GM10248 (cell line): ENCODE data around the gene GATA3.

Experiments used
- CTCF ChIA-PET: fragments of 300-600 bp; sonication (Branson Sonifier 250); formaldehyde crosslinking; extraction: SDS; loops from one replicate; lab custom pipeline; 2021; ENCODE audit warnings: antibody characterized with exemption; lab: Yijun Ruan, JAX
- POLR2A ChIA-PET: fragments of 350-650 bp; sonication (Branson Sonifier 250); formaldehyde crosslinking; extraction: SDS; loops from one replicate; lab custom pipeline; 2020; ENCODE audit warnings: antibody characterized with exemption; lab: Yijun Ruan, JAX
- DNase-seq: peaks from one replicate; pipeline ENCODE4 v3.0.0; 2012; ENCODE audit errors: extremely low spot score
- TF ChIP-seq, protein P1 (sequence below): IDR thresholded peaks from 2 replicates; pipeline ENCODE4 v1.5.1; 2012; ENCODE audit warnings: mild to moderate bottlenecking, low read depth; ENCODE audit errors: extremely low read depth, missing control alignments, control extremely low read depth

Gene GATA3

DNA sequence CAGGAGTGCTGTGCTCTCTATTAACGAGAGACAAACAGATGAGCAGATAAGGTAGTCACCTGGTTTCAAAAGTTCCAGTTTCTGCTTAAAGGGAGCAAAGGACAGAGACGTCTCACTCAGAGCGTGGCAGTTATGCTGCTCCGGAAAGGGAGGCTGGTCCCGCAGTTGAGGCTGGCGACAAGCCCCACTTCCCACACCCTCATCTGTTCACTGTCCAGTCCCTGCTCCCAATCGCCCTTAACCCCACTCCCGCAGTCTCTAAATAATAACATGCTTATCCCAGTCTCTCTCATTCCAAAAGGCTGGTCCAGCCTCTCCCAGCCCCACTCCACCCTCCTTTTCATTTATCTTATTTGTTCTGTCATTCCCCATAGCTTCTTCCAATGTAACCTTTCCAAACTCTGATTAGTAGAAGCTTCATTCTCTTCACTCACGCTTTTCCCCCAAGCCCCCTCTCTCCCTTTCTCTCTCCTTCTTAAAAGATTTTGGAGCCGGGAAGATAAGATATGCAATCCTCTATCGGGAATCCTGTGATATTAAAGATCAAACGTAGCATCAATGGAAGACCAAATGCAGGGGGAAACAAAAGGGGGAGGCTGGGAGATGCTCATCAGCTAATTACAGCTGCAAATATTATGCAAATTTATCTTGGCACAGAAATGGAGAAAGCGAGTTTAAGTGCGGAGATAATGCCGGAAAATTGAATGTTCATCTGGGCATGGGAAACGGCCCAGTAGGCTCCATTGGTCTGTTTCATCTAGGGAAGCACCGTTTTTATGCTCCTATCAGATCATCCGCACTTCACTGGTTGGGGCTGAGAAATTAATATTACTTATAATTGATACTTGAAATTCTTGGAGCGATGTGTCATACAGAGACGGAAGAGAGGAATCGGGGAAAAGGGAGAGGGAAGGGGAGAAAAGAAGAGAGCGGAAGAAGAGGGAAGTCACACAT lies 16.3 kb upstream of the GATA3 start:
- peak; percentile 29 for DNase-seq
- TF ChIP-seq, protein P1, sequence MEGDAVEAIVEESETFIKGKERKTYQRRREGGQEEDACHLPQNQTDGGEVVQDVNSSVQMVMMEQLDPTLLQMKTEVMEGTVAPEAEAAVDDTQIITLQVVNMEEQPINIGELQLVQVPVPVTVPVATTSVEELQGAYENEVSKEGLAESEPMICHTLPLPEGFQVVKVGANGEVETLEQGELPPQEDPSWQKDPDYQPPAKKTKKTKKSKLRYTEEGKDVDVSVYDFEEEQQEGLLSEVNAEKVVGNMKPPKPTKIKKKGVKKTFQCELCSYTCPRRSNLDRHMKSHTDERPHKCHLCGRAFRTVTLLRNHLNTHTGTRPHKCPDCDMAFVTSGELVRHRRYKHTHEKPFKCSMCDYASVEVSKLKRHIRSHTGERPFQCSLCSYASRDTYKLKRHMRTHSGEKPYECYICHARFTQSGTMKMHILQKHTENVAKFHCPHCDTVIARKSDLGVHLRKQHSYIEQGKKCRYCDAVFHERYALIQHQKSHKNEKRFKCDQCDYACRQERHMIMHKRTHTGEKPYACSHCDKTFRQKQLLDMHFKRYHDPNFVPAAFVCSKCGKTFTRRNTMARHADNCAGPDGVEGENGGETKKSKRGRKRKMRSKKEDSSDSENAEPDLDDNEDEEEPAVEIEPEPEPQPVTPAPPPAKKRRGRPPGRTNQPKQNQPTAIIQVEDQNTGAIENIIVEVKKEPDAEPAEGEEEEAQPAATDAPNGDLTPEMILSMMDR: no peak
- CTCF ChIA-PET: no interaction called here
- POLR2A ChIA-PET: no interaction called here

DNA sequence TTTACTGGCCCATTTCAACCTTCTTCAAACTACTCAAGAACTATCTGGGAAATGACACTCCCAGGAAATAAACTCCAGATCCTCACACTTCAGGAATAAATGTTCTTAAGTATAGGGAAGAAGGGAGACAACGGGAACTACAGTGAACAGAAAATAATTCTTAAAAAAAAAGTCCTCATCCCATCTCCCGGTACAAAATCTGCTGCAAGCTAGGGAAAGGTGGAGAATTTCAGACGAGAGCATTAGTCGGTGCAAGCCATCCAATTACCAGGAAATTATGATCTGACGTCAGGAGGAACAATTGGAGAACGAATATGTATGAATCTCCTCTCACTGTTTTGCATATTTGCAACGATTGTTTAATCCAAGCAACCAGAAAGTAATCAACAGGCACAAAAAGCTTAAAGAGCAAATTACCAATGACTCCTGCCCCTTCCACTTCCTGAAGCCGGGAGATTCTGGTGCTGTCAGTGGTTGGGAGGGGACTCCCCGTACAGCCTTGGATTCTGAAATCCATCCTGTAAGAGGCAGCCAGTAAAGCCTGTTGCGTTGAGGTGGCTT lies 15.1 kb upstream of the GATA3 start:
- POLR2A ChIA-PET: no interaction called here
- TF ChIP-seq, protein P1: no peak
- DNase-seq: no peak
- CTCF ChIA-PET: interaction anchor here (1.3 kb wide), 1 partner anchor 13 kb away, joined by 3 read pairs; no protein-coding TSS in a partner anchor

DNA sequence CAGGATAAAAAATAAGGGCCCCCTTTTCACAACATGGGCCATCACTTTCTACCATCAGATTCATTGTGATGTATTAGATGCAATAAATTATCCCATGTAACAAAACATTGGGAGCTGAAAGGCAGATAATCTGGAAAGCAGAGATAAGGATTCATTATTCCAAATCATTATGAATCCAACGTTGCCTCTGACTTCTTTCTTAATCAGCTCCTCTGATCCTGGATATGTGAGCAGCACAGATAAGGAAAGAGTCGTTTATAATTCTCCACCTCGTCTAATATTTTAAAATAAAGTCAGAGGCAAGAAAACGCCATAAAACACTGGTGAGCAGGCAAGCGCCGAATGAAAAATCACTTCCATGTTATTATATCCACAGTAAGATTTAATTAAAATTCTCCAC lies 13.8 kb upstream of the GATA3 start:
- no peak for DNase-seq

DNA sequence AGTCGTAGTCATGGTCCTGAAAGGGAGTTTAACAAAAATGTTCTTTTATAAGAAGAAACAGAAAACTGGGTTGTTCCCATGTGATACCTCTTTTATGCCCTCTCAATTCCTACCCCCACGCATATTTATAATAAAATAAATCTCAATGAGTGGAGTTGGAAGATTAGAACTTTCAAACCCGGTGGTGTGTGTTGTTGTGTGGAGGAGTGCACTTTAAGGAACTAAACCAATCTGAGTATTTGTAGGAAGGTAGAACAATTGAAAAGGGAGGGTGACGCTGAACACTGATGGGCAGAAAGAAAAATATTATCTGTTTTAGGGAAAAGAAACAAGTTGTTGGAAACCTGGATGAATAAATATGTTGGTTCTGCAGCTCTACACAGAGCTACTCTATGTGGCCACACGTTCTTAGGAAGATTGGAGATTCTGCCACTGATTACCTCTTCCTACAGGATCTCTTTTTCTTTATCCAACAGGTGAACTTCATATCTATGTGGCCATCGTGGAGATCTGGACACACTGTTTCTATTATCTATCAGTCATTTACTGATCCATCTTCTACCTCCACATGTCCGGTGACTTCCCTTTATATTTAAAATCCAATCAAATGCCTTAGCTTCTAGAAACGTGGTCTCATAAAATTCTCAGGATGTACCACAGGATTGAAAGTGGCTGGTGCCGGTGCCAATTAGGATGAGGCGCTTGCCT lies 13.1 kb upstream of the GATA3 start:
- no peak for DNase-seq
- TF ChIP-seq, protein P1: no peak
- ChIA-PET POLR2A (no interaction called here), CTCF (interaction anchor here (1.1 kb wide), 1 partner anchor 11 kb away, joined by 3 read pairs; no protein-coding TSS in a partner anchor)

More for the DNA sequence above, 13.8 kb upstream of the GATA3 start:
- ChIA-PET CTCF (interaction anchor here (1.0 to 1.3 kb wide), 2 partner anchors 8 to 12 kb away, joined by 3 read pairs; no protein-coding TSS in a partner anchor), POLR2A (no interaction called here)
- TF ChIP-seq, protein P1: no peak

DNA sequence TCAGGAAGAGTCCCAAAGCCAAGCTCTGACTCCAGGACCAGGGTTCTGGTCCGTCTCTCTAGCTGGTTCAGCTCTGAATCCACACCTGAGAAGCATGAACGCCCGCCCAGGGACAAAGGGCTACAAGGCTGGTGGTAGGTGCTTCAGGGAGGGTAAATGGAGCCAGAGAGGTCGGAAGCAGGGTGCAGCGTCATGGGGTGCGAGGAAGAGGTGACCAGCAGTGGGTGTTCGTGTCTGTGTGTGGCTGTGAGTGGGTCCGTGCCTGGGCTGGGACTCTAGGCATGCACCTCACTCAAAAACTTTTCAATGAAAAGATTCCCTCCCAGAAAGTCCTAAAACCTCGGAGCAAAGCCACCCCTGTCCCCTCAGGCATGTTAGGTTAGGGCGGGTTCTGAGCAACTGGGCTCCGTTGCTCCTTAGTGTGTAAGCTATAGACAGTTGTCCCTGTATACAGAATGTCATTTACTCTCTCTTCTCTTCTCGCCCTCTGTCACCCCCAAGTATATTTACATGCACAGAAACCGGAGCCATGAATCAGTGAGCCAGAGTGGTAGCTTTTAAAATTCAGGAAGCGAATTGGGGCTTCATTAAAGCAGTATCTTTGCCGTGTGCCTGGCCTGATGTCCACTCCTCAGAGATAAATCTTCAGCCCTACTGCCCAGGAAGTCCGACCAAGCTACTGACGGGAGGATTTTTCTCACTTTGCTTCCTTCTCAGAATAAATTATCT lies 12.3 kb upstream of the GATA3 start:
- DNase-seq: peak; percentile 24
- TF ChIP-seq, protein P1: no peak
- CTCF ChIA-PET: interaction anchor here (1.1 to 1.6 kb wide), 2 partner anchors 11 to 1167 kb away, joined by 3 to 5 read pairs; no protein-coding TSS in a partner anchor
- POLR2A ChIA-PET: no interaction called here
